NCI-H524 treated with DMSO at 0.1 percent for 48 hours (cell line): ENCODE results near the gene FXYD6.
"Not testable (repeated sequence)": the region's sequence is repeated elsewhere in the genome, so short reads cannot be mapped to it uniquely, and the experiment has no call there.

Experiments used
- DNase-seq: peaks from one replicate; lab custom pipeline; 2025; lab: John Stamatoyannopoulos, UW

Gene FXYD6

GRCh38 chr11:117869604-117870003 lies 6.9 kb downstream of the FXYD6 start:
- no peak for DNase-seq

GRCh38 chr11:117868815-117869561 lies 7.5 kb downstream of the FXYD6 start:
- DNase-seq, result no peak

GRCh38 chr11:117868088-117868487 lies 8.4 kb downstream of the FXYD6 start:
- DNase-seq, result no peak

GRCh38 chr11:117866526-117866925 lies 9.9 kb downstream of the FXYD6 start:
- DNase-seq, result no peak

- not testable (repeated sequence) for DNase-seq
Measured at GRCh38 chr11:117865546-117865945, 10.9 kb downstream of the FXYD6 start.

- no peak for DNase-seq
Measured at GRCh38 chr11:117863383-117863782, 13.1 kb downstream of the FXYD6 start.

GRCh38 chr11:117862753-117863152 lies 13.7 kb downstream of the FXYD6 start:
- DNase-seq, result no peak

- DNase-seq, result no peak
Measured at GRCh38 chr11:117862019-117862725, 14.3 kb downstream of the FXYD6 start.

- peak; percentile 47 for DNase-seq
Measured at GRCh38 chr11:117861151-117862018, 15.1 kb downstream of the FXYD6 start.

- DNase-seq, result no peak
Measured at GRCh38 chr11:117860139-117860538, 16.3 kb downstream of the FXYD6 start.

- no peak for DNase-seq
Measured at GRCh38 chr11:117859488-117860112, 16.9 kb downstream of the FXYD6 start.

- no peak for DNase-seq
Measured at GRCh38 chr11:117859061-117859460, 17.4 kb downstream of the FXYD6 start.

GRCh38 chr11:117857734-117858414 lies 18.6 kb downstream of the FXYD6 start:
- DNase-seq, result no peak

- no peak for DNase-seq
Measured at GRCh38 chr11:117855912-117856651, 20.4 kb downstream of the FXYD6 start.

- DNase-seq, result no peak
Measured at GRCh38 chr11:117855186-117855845, 21.1 kb downstream of the FXYD6 start.

- DNase-seq, result no peak
Measured at GRCh38 chr11:117852309-117852708, 24.1 kb downstream of the FXYD6 start.

GRCh38 chr11:117851852-117852251 lies 24.6 kb downstream of the FXYD6 start:
- no peak for DNase-seq

GRCh38 chr11:117851106-117851505 lies 25.4 kb downstream of the FXYD6 start:
- no peak for DNase-seq

GRCh38 chr11:117849781-117850414 lies 26.6 kb downstream of the FXYD6 start:
- no peak for DNase-seq
